HFFc6 (cell line): ENCODE measurements around the gene SPOCD1. TPM values are rescaled to one million over a fixed set of nuclear protein-coding genes. Genes with fewer than 3 reads are reported as not detected.

ENCODE experiments used
- DNase-seq: peaks from one replicate; pipeline ENCODE4 v3.0.0-alpha.2; 2018
- H3K27ac Mint-ChIP-seq: 2 replicates; pipeline ENCODE4 v1.8.0; 2020; ENCODE audit warnings: mild to moderate bottlenecking, mixed read lengths
- H3K27me3 Mint-ChIP-seq: 2 replicates; pipeline ENCODE4 v1.8.0; 2021; ENCODE audit warnings: mild to moderate bottlenecking, moderate library complexity, mixed read lengths; ENCODE audit not compliant: insufficient read depth
- H3K36me3 Mint-ChIP-seq: 2 replicates; pipeline ENCODE4 v1.8.0; 2021; ENCODE audit warnings: low read depth, mixed read lengths
- H3K4me1 Mint-ChIP-seq: 2 replicates; pipeline ENCODE4 v1.8.0; 2020; ENCODE audit warnings: low read depth, mixed read lengths
- H3K4me3 Mint-ChIP-seq: 2 replicates; pipeline ENCODE4 v1.8.0; 2020; ENCODE audit warnings: mild to moderate bottlenecking, moderate library complexity, mixed read lengths
- H3K9me3 Mint-ChIP-seq: 2 replicates; pipeline ENCODE4 v1.8.0; 2020; ENCODE audit warnings: mild to moderate bottlenecking, mixed read lengths
- total RNA-seq, 6 experiments: library from RNA; stranded (reverse); fragmentation: NEBNext Ultra II Directional; extraction: Animal tissue kit (Norgen Biotek cat#: 25700); gene quantifications; 2 replicates in 1 of 6; 3 replicates in 5 of 6; pipeline ENCODE4 v1.2.3, GENCODE V29; 2021
- TF ChIP-seq, protein P1 (sequence below): fragments of 200-600 bp; sonication (generic); IDR thresholded peaks from 2 replicates; pipeline ENCODE4 v1.5.0; 2021; ENCODE audit warnings: antibody characterized with exemption, mild to moderate bottlenecking

The SPOCD1 gene
- total RNA-seq, 6 experiments from 2014 or later: 33.7 to 40.4 (median 35.8) TPM

DNA sequence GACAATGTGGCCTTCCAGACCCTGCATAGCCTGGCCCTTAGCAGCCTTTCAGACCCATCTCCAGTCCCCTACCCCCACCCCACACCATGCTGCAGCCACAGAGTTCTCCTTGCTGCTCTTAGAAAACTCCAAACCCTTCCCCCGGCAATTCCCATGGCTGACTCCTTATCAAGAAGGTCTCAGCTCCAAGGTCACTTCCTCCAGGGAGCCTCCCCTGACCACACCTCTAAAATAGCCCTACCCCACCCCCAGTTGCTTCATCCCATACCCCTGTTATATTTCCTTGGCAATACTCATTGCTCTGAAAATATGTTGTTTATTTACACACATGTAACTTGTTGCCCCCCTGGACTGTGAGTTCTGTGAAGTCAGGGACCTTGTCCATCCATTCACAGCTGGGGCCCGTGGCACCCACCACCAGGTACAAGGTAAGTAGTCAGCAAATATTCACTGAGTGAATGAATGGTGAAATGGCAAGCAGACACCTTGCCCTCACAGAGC is 47.4 kb downstream of the SPOCD1 start:
- no peak for DNase-seq
- peaks cover 37% of the 10 kb centered on the region for H3K27me3 Mint-ChIP-seq
- peaks cover 10% of the 10 kb centered on the region for H3K4me1 Mint-ChIP-seq
- H3K4me3 Mint-ChIP-seq: no peak overlapping the region
- H3K9me3 Mint-ChIP-seq: no peaks in the 10 kb centered on the region
- TF ChIP-seq, protein P1, sequence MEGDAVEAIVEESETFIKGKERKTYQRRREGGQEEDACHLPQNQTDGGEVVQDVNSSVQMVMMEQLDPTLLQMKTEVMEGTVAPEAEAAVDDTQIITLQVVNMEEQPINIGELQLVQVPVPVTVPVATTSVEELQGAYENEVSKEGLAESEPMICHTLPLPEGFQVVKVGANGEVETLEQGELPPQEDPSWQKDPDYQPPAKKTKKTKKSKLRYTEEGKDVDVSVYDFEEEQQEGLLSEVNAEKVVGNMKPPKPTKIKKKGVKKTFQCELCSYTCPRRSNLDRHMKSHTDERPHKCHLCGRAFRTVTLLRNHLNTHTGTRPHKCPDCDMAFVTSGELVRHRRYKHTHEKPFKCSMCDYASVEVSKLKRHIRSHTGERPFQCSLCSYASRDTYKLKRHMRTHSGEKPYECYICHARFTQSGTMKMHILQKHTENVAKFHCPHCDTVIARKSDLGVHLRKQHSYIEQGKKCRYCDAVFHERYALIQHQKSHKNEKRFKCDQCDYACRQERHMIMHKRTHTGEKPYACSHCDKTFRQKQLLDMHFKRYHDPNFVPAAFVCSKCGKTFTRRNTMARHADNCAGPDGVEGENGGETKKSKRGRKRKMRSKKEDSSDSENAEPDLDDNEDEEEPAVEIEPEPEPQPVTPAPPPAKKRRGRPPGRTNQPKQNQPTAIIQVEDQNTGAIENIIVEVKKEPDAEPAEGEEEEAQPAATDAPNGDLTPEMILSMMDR: no peak
- no peaks in the 10 kb centered on the region for H3K36me3 Mint-ChIP-seq
- H3K27ac Mint-ChIP-seq: no peak overlapping the region

DNA sequence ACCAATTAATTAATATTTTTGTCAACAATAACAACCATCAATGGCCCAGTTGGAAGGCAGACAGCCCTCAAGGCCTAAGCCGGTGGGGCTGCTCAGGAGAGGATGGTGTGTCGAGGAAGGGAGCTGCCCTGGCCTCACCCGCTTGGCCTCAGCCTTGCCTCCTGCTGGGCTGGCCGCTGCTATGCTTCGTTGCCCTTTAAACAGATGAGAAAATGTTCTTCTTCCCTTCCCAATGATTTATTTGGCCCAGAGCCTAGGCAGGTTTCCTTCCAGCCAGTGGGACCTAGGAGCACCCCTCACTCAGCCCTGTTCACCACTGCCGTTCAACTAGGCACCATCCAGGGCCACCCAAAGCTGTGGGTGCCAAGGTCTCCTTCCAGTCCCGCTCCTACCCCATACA is 48.6 kb downstream of the SPOCD1 start:
- Mint-ChIP-seq H3K4me3 (no peak overlapping the region), H3K4me1 (peaks cover 12% of the 10 kb centered on the region), H3K27me3 (peaks cover 27% of the 10 kb centered on the region), H3K36me3 (no peaks in the 10 kb centered on the region), H3K27ac (no peak overlapping the region), H3K9me3 (no peaks in the 10 kb centered on the region)
- TF ChIP-seq, protein P1: no peak
- no peak for DNase-seq

DNA sequence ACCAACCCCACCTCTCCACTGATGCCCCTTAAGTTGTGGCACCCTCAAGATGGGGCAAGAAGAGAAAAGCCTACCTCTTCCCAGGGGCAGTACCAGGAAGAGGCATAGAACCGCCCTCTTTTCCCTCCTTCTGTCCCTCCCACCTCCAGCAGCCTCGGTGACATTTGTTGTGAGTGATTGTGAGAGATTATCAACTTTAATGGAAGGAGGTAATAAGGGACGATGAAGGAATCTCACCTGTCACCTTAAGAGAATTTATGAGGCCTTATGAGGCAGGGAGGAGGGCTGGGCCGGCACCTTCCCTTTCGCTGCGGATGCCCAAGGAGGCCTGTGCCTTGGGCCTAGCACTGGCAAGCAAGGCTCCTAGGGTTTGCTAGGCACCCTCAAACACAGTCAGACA is 50.3 kb downstream of the SPOCD1 start:
- TF ChIP-seq, protein P1: no peak
- H3K36me3 Mint-ChIP-seq: no peaks in the 10 kb centered on the region
- no peak for DNase-seq
- H3K27me3 Mint-ChIP-seq: peaks cover 14% of the 10 kb centered on the region
- no peaks in the 10 kb centered on the region for H3K9me3 Mint-ChIP-seq
- H3K4me3 Mint-ChIP-seq: no peak overlapping the region
- peaks cover 20% of the 10 kb centered on the region for H3K4me1 Mint-ChIP-seq
- H3K27ac Mint-ChIP-seq: no peak overlapping the region

DNA sequence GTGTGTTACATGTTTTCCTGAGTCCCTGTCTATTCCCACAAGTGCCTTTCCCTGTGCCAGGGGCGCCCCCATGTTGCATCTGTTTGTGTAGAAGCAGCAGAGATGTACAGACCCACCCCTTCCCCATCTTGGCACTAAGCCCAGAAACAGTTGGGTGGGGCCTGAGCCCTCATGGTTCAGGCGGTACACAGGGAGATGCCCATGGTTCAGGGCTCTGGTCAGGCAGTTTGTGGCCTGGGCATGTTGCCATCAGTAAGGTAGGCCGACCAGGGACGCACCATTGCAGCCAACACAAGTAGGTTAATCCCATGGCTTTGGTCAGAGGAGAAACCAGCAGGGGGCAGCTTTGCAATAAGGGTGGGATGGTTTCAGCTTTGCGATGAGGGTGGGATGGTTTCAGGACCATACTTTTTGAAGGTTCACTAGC is 50.8 kb downstream of the SPOCD1 start:
- Mint-ChIP-seq H3K27me3 (peaks cover 14% of the 10 kb centered on the region), H3K4me1 (peaks cover 24% of the 10 kb centered on the region), H3K9me3 (no peaks in the 10 kb centered on the region), H3K36me3 (no peaks in the 10 kb centered on the region), H3K4me3 (no peak overlapping the region), H3K27ac (no peak overlapping the region)
- DNase-seq: no peak
- TF ChIP-seq, protein P1: peak; percentile 67; the same call in 1 of the 2 replicates

DNA sequence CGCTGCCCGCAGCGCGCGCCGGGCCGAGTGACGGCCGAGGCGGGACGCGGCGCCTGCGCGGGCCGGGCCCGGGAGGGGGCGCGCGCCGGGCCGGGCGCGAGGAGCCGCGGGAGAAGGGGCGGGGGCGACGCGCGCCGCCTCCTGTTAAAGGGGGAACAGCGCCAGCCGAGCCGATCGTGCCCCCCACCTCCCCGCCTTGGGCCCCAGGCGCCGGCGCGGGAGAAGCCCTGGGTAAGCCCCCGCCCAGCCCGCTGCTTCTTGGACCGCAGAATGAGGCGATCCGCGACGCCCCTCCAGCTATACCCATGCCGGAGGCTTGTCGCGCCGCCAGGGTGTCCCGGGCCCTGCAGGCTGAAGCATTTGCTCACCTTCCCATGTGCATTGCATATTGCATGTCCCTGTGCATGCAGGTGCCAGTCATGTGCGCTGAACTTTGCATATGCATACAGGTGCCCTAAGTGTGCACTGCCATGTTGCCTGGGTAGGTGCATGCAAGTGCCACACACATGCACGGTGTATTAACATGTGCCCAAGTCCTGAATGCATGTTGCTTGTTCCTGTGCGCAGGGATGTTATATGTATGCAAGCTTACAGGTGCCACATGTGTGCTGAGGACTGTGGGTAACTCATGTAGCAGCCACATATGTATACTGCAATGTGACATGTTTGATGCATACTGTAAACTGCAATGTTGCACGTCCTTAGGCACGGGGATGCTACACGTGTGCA is 51.3 kb downstream of the SPOCD1 start, which contains the start of gene ADGRB2:
ADGRB2 (minus strand) TSS at position 29 of the 729 bp plus-strand sequence. CDS start 7,119 bp downstream, outside the sequence.
- DNase-seq: no peak
- Mint-ChIP-seq H3K27me3 (peaks cover 13% of the 10 kb centered on the region), H3K4me3 (peak within 1 kb of the TSS; percentile 89), H3K36me3 (no peaks in the 10 kb centered on the region), H3K9me3 (no peaks in the 10 kb centered on the region), H3K4me1 (peaks cover 29% of the 10 kb centered on the region), H3K27ac (peak within 1 kb of the TSS; percentile 10; the same call in 1 of the 2 replicates)
- TF ChIP-seq, protein P1: no peak
